Right lobe of liver (tissue), 4 donors: ENCODE results near the gene OR10G4.

Experiments
- POLR2A ChIP-seq: fragments of 450-650 bp; IDR thresholded peaks from one replicate; pipeline ENCODE4 v1.6.1; 2017; ENCODE audit warnings: antibody characterized with exemption, mild to moderate bottlenecking
- TF ChIP-seq, protein P1 (sequence below), 4 donors: fragments of 200-600 bp in 3 of 4; fragments of 450-650 bp in 1 of 4; IDR thresholded peaks; one replicate each; pipeline versions ENCODE4 v1.5.1 to v1.8.0; 2016 to 2022; ENCODE audit warnings: antibody characterized with exemption in 4 of 4, mild to moderate bottlenecking in 2 of 4
- donor health status: DM: no; HTN: no; CAD: no.
- donor health status: DM: no; HTN: no; CAD: no.
- donor health status: DM: no; HTN: yes; CAD: no.

GRCh38 chr11:123973816-123974215, 39.0 kb upstream of the OR10G4 start:
- TF ChIP-seq, protein P1, sequence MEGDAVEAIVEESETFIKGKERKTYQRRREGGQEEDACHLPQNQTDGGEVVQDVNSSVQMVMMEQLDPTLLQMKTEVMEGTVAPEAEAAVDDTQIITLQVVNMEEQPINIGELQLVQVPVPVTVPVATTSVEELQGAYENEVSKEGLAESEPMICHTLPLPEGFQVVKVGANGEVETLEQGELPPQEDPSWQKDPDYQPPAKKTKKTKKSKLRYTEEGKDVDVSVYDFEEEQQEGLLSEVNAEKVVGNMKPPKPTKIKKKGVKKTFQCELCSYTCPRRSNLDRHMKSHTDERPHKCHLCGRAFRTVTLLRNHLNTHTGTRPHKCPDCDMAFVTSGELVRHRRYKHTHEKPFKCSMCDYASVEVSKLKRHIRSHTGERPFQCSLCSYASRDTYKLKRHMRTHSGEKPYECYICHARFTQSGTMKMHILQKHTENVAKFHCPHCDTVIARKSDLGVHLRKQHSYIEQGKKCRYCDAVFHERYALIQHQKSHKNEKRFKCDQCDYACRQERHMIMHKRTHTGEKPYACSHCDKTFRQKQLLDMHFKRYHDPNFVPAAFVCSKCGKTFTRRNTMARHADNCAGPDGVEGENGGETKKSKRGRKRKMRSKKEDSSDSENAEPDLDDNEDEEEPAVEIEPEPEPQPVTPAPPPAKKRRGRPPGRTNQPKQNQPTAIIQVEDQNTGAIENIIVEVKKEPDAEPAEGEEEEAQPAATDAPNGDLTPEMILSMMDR (IDR thresholded peaks at IDR 0.05) = no peak
- no peak for TF ChIP-seq POLR2A
